H1 (cell line): ENCODE results near the gene PPARD. TPM values are rescaled to one million over a fixed set of nuclear protein-coding genes. Genes with fewer than 3 reads are reported as not detected.

Source experiments
- CTCF ChIA-PET: fragments of 300-600 bp; sonication (Branson Sonifier 250); formaldehyde crosslinking; loops from one replicate; lab custom pipeline; 2021; ENCODE audit not compliant: partially characterized antibody; lab: Charles Lee
- POLR2A ChIA-PET: fragments of 300-600 bp; sonication (Branson Sonifier 250); formaldehyde crosslinking; loops from one replicate; lab custom pipeline; 2021; ENCODE audit warnings: inconsistent platforms; ENCODE audit not compliant: partially characterized antibody; lab: Charles Lee
- DNase-seq, 2 experiments: peaks; one replicate each; pipeline versions ENCODE4 v3.0.0 to v3.0.0-alpha.2; 2010 to 2022; ENCODE audit warnings: low spot score in 2 of 2, low read depth in 1 of 2, mixed read lengths in 1 of 2
- FAIRE-seq: peaks from 2 replicates; lab custom pipeline; 2011; peaks lifted over from hg19 to GRCh38; lab: Jason Lieb, UNC
- H2AFZ ChIP-seq: 2 replicates; pipeline ENCODE4 v1.8.1; 2012; ENCODE audit warnings: low read length, inconsistent platforms
- H2AK5ac ChIP-seq: 2 replicates; pipeline ENCODE4 v1.6.1; 2013; ENCODE audit warnings: low read depth, low read length
- H2BK120ac ChIP-seq: replicated peaks from 2 replicates; pipeline ENCODE3; 2013; ENCODE audit warnings: low read depth, low read length, inconsistent platforms
- H2BK12ac ChIP-seq: 2 replicates; pipeline ENCODE4 v1.6.1; 2013; ENCODE audit warnings: low read depth, low read length
- H2BK15ac ChIP-seq: 2 replicates; pipeline ENCODE4 v1.6.1; 2013; ENCODE audit warnings: low read length
- H2BK20ac ChIP-seq: 2 replicates; pipeline ENCODE4 v1.6.1; 2013; ENCODE audit warnings: low read length
- H2BK5ac ChIP-seq: 2 replicates; pipeline ENCODE4 v1.6.1; 2013; ENCODE audit warnings: low read depth, low read length
- H3K14ac ChIP-seq: 2 replicates; pipeline ENCODE4 v1.6.1; 2013; ENCODE audit warnings: inconsistent platforms; ENCODE audit not compliant: insufficient read length
- H3K18ac ChIP-seq: 2 replicates; pipeline ENCODE4 v1.6.1; 2013; ENCODE audit warnings: low read length; ENCODE audit errors: extremely low read depth
- H3K23ac ChIP-seq: 2 replicates; pipeline ENCODE4 v1.6.1; 2013; ENCODE audit warnings: inconsistent platforms; ENCODE audit not compliant: insufficient read length
- H3K23me2 ChIP-seq: 2 replicates; pipeline ENCODE4 v1.6.1; 2013; ENCODE audit warnings: low read depth, low read length
- H3K27ac ChIP-seq: 2 replicates; pipeline ENCODE4 v1.6.1; 2011; ENCODE audit warnings: low read depth, low read length, inconsistent platforms
- H3K27me3 ChIP-seq, 4 experiments: replicated peaks in 1 of 4; 1 replicate in 1 of 4; 2 replicates in 3 of 4; pipeline versions ENCODE4 v1.6.1 to v1.8.1; 2011 to 2013; ENCODE audit warnings: low read length in 3 of 4, mild to moderate bottlenecking in 3 of 4, inconsistent platforms in 2 of 4, mixed read lengths in 2 of 4, moderate library complexity in 1 of 4; ENCODE audit not compliant: control insufficient read depth in 3 of 4, insufficient read depth in 3 of 4; ENCODE audit errors: extremely low read depth in 1 of 4
- H3K36me3 ChIP-seq, 4 experiments: 2 replicates each; pipeline versions ENCODE4 v1.6.1 to v1.8.1; 2011 to 2013; ENCODE audit warnings: mild to moderate bottlenecking in 4 of 4, low read length in 3 of 4, moderate library complexity in 2 of 4, control low read depth in 1 of 4, inconsistent platforms in 1 of 4; ENCODE audit not compliant: insufficient read depth in 4 of 4, control insufficient read depth in 2 of 4
- H3K4ac ChIP-seq: replicated peaks from 2 replicates; pipeline ENCODE3; 2013; ENCODE audit warnings: low read length, low read depth, mixed read lengths, inconsistent platforms; ENCODE audit not compliant: insufficient read length
- H3K4me1 ChIP-seq, 4 experiments: replicated peaks in 1 of 4; 1 replicate in 1 of 4; 2 replicates in 3 of 4; pipeline versions ENCODE4 v1.6.1 to v1.8.1; 2011 to 2013; ENCODE audit warnings: low read length in 3 of 4, inconsistent platforms in 2 of 4, mixed read lengths in 1 of 4; ENCODE audit not compliant: insufficient read depth in 4 of 4, control insufficient read depth in 3 of 4
- H3K4me2 ChIP-seq, 2 experiments: 2 replicates each; pipeline versions ENCODE4 v1.6.1 to v1.8.1; 2011 to 2013; ENCODE audit warnings: low read depth in 2 of 2, low read length in 2 of 2, control low read depth in 1 of 2, inconsistent platforms in 1 of 2, mild to moderate bottlenecking in 1 of 2; ENCODE audit not compliant: insufficient read depth in 1 of 2
- H3K4me3 ChIP-seq, 4 experiments: fragments of 200-600, 300-600 bp in 1 of 4; sonication (generic), shearing (Covaris generic), sonication (Bioruptor Twin) in 1 of 4; 2 replicates each; pipeline versions ENCODE4 v1.5.1 to v1.8.1; 2011 to 2016; ENCODE audit warnings: low read length in 4 of 4, low read depth in 3 of 4, control low read depth in 2 of 4, inconsistent platforms in 2 of 4, mild to moderate bottlenecking in 2 of 4, mixed read lengths in 1 of 4, moderate library complexity in 1 of 4; ENCODE audit not compliant: insufficient read depth in 2 of 4; ENCODE audit errors: extremely low read depth in 1 of 4
- H3K56ac ChIP-seq: replicated peaks from 2 replicates; pipeline ENCODE3; 2013; ENCODE audit warnings: low read depth, mild to moderate bottlenecking, mixed read lengths, low read length, inconsistent platforms; ENCODE audit not compliant: insufficient read length
- H3K79me1 ChIP-seq: 2 replicates; pipeline ENCODE4 v1.6.1; 2013; ENCODE audit warnings: low read depth, low read length, control low read depth
- H3K79me2 ChIP-seq, 2 experiments: 2 replicates each; pipeline versions ENCODE4 v1.6.1 to v1.8.1; 2012 to 2013; ENCODE audit warnings: low read length in 2 of 2, mild to moderate bottlenecking in 2 of 2, inconsistent platforms in 1 of 2; ENCODE audit not compliant: insufficient read depth in 2 of 2, control insufficient read depth in 1 of 2
- H3K9ac ChIP-seq, 4 experiments: replicated peaks in 1 of 4; 1 replicate in 1 of 4; 2 replicates in 3 of 4; pipeline versions ENCODE4 v1.6.1 to v1.8.1; 2011 to 2013; ENCODE audit warnings: low read depth in 3 of 4, low read length in 3 of 4, control low read depth in 2 of 4, mild to moderate bottlenecking in 2 of 4, moderate library complexity in 2 of 4, inconsistent platforms in 1 of 4; ENCODE audit errors: extremely low read depth in 1 of 4
- H3K9me3 ChIP-seq, 2 experiments: 2 replicates each; pipeline versions ENCODE4 v1.6.1 to v1.8.1; 2012 to 2013; ENCODE audit warnings: mild to moderate bottlenecking in 2 of 2, moderate library complexity in 2 of 2, control low read depth in 1 of 2, inconsistent platforms in 1 of 2, low read depth in 1 of 2, low read length in 1 of 2, mixed read lengths in 1 of 2; ENCODE audit not compliant: insufficient read depth in 2 of 2
- H4K20me1 ChIP-seq, 2 experiments: replicated peaks in 1 of 2; 2 replicates each; pipeline versions ENCODE3 to v1.8.1; 2011 to 2013; ENCODE audit warnings: inconsistent platforms in 2 of 2, low read length in 2 of 2, mild to moderate bottlenecking in 1 of 2; ENCODE audit not compliant: insufficient read depth in 2 of 2, control insufficient read depth in 1 of 2
- H4K5ac ChIP-seq: 2 replicates; pipeline ENCODE4 v1.6.1; 2013; ENCODE audit warnings: low read length, low read depth, mixed read lengths, inconsistent platforms; ENCODE audit not compliant: insufficient read length
- H4K8ac ChIP-seq: 2 replicates; pipeline ENCODE4 v1.8.0; 2013; ENCODE audit warnings: mild to moderate bottlenecking, moderate library complexity, low read length, inconsistent platforms; ENCODE audit not compliant: insufficient read depth; ENCODE audit errors: extremely low read depth
- H4K91ac ChIP-seq: replicated peaks from 2 replicates; pipeline ENCODE3; 2013; ENCODE audit warnings: low read length, mixed read lengths, inconsistent platforms; ENCODE audit not compliant: insufficient read length
- CBX8 ChIP-seq: fragments of 300-800, 300-1000 bp; sonication (generic); IDR thresholded peaks from 2 replicates; pipeline ENCODE4 v1.7.1; 2016; ENCODE audit warnings: low read depth, low read length, borderline replicate concordance
- CEBPB ChIP-seq: IDR thresholded peaks from 2 replicates; pipeline ENCODE4 v1.6.1; 2012; ENCODE audit warnings: low read depth, low read length
- CTCF ChIP-seq, 3 experiments: IDR thresholded peaks; 1 replicate in 2 of 3; 2 replicates in 1 of 3; pipeline versions ENCODE4 v1.5.1 to v1.6.1; 2011; ENCODE audit warnings: low read length in 3 of 3, mild to moderate bottlenecking in 3 of 3, inconsistent platforms in 2 of 3, low read depth in 1 of 3, moderate library complexity in 1 of 3; ENCODE audit not compliant: insufficient read depth in 1 of 3; ENCODE audit errors: control extremely low read depth in 1 of 3
- SUZ12 ChIP-seq: fragments of 200-600 bp; sonication (generic); IDR thresholded peaks from 2 replicates; pipeline ENCODE4 v1.6.1; 2012; ENCODE audit warnings: mild to moderate bottlenecking, inconsistent platforms, low read length, moderate library complexity, mixed read lengths
- TBP ChIP-seq: IDR thresholded peaks from 2 replicates; pipeline ENCODE4 v1.6.1; 2011; ENCODE audit warnings: low read depth, low read length, improper control_type of control experiment
- WGBS, 2 experiments: shearing (Covaris generic) in 1 of 2; methylation state at CpG; one replicate each; pipeline versions ENCODE4 v1.1.6 to v1.1.7; 2013 to 2015; ENCODE audit warnings: low lambda C conversion rate in 2 of 2, mixed read lengths in 2 of 2, inconsistent platforms in 1 of 2, low coverage in 1 of 2, missing lambda C conversion rate in 1 of 2; ENCODE audit not compliant: insufficient replicate concordance in 2 of 2, insufficient coverage in 1 of 2, insufficient read length in 1 of 2; ENCODE audit errors: extremely low coverage in 1 of 2, missing lambda C conversion rate in 1 of 2; 5-methylcytosine and 5-hydroxymethylcytosine counted together
- polyA plus RNA-seq, 7 experiments: library from polyadenylated mRNA; depleted of rRNA in 3 of 7; stranded (reverse) in 5 of 7; unstranded in 2 of 7; fragments of >200 nt in 5 of 7; fragments of 200-250 nt in 2 of 7; gene quantifications; 1 replicate in 5 of 7; 2 replicates in 1 of 7; 4 replicates in 1 of 7; pipeline versions ENCODE4 v1.2.1 to v1.2.3, GENCODE V29; 2011 to 2013; ENCODE audit warnings: missing spikeins in 2 of 7, mixed read lengths in 2 of 7
- total RNA-seq: library from RNA; stranded (reverse); fragmentation: NEBNext Ultra II Directional; extraction: Animal tissue kit (Norgen Biotek cat#: 25700); gene quantifications from 2 replicates; pipeline ENCODE4 v1.2.1, GENCODE V29; 2021
- TF ChIP-seq, protein P1 (sequence below): IDR thresholded peaks from 2 replicates; pipeline ENCODE4 v1.6.1; 2011; ENCODE audit warnings: low read length, improper control_type of control experiment

Gene PPARD
- total and polyA plus RNA-seq, 2 of the 8 experiments (the other 6 are each of a cell fraction or from before 2014, with no cell fraction given): 14.6 to 14.9 TPM

GRCh38 chr6:35439308-35439707 lies 97.0 kb downstream of the PPARD start:
- TF ChIP-seq CEBPB: no peak
- TF ChIP-seq CTCF (IDR thresholded peaks at IDR 0.05; ENCODE audit: control extremely low read depth in 1 of 3, insufficient read depth in 1 of 3, low read depth in 1 of 3, low read length in 3 of 3): peak in 1 of 3 experiments; percentile 18; a peak in 1 of 4 replicates
- TF ChIP-seq SUZ12: no peak
- TF ChIP-seq CBX8: no peak
- TF ChIP-seq, protein P1, sequence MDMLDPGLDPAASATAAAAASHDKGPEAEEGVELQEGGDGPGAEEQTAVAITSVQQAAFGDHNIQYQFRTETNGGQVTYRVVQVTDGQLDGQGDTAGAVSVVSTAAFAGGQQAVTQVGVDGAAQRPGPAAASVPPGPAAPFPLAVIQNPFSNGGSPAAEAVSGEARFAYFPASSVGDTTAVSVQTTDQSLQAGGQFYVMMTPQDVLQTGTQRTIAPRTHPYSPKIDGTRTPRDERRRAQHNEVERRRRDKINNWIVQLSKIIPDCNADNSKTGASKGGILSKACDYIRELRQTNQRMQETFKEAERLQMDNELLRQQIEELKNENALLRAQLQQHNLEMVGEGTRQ: peak; percentile 50; the same call in 1 of the 2 replicates
- no peak for TF ChIP-seq TBP
- Histone ChIP-seq H3K9me3 (no peaks in the 10 kb centered on the region), H3K23ac (no peak overlapping the region), H2BK5ac (no peak overlapping the region), H2AK5ac (no peak overlapping the region), H2BK20ac (no peak overlapping the region), H2BK12ac (no peak overlapping the region), H3K79me2 (no peaks in the 10 kb centered on the region), H3K79me1 (no peaks in the 10 kb centered on the region), H4K91ac (no peak overlapping the region), H3K14ac (no peak overlapping the region), H4K20me1 (no peaks in the 10 kb centered on the region), H3K27ac (no peak overlapping the region), H4K8ac (no peak overlapping the region), H3K4me3 (no peak overlapping the region), H3K56ac (no peak overlapping the region), H4K5ac (no peak overlapping the region), H3K9ac (no peak overlapping the region), H3K4ac (no peak overlapping the region), H3K4me1 (peaks cover 0 to 2% (median 0%) of the 10 kb centered on the region in 4 experiments; a peak in 1 of 7 replicates), H3K27me3 (no peaks in the 10 kb centered on the region), H2BK15ac (no peak overlapping the region), H3K23me2 (no peaks in the 10 kb centered on the region), H3K18ac (no peak overlapping the region), H3K36me3 (no peaks in the 10 kb centered on the region), H2AFZ (no peak overlapping the region; the same call in 1 of the 2 replicates), H3K4me2 (no peak overlapping the region), H2BK120ac (no peak overlapping the region)
- FAIRE-seq (no peak), DNase-seq (no peak)
- ChIA-PET CTCF (interaction anchor here (1.9 to 3.2 kb wide), 2 partner anchors 10 to 97 kb away, joined by 10 read pairs; partner anchors contain the start of gene PPARD), POLR2A (interaction anchor here (0.9 kb wide), 1 partner anchor 11 kb away, joined by 3 read pairs; no protein-coding TSS in a partner anchor)
- 65% methylated on average over 3 of the region's 3 CpGs; no CpG with 5 or more reads in 1 of the 2 experiments for WGBS, 2 experiments
